HG03064 (cell line): ENCODE results near the gene IGF2BP3.
"Not testable (repeated sequence)": the region's sequence is repeated elsewhere in the genome, so short reads cannot be mapped to it uniquely, and the experiment has no call there.

ENCODE experiments used
- ATAC-seq: cut with Tn5 transposase; IDR thresholded peaks from one replicate; pipeline ENCODE4 v1.9.1; 2021; ENCODE audit warnings: low read depth; ENCODE audit not compliant: unreplicated experiment

IGF2BP3 gene

DNA sequence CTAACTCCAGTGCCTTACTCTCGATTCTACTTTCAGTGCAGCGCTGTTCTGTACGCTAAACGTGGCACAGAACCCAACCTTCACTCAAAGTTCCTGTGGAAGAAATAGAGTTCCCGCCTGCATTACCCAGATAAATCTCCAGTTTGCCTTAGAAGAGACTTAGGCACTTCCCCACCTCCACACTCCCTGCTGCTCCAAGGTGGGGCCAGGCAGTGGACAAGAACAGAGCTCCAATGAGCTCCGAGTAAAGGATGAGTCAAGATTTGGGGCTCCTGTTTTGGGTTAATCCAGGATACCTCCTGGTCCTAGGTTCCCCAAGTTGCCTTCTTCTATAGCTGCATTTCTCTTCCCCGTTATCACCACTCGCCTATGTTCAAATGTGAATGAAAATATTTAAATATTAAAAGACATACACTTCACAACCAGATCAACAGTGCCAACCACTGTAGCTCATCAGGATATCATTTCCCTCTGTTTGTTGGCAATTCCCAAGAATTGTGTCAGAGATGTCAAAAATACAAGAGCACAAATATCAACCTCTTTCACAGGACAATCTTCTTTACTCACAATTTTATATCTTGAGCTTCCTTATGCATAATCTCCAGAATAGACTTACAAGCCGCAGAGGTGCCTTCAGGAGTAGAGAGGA, 123.1 kb downstream of the IGF2BP3 start:
- no peak for ATAC-seq

DNA sequence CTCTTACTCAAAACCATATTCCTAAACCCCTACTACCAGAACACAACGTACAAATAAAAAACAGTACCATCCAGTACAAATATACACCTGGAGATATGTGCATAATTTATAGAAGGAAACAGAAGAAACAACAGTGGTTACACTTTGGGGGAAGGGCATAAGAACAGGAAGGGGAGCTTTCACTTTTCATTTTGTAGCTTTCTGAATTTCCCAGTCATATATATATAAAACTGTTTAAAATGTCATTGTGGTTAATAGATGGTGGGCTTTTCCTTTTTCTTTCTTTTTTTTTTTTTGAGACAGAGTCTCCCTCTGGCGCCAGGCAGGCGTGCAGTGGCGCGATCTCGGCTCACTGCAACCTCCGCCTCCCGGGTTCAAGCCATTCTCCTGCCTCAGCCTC, 124.0 kb downstream of the IGF2BP3 start:
- ATAC-seq: no peak

DNA sequence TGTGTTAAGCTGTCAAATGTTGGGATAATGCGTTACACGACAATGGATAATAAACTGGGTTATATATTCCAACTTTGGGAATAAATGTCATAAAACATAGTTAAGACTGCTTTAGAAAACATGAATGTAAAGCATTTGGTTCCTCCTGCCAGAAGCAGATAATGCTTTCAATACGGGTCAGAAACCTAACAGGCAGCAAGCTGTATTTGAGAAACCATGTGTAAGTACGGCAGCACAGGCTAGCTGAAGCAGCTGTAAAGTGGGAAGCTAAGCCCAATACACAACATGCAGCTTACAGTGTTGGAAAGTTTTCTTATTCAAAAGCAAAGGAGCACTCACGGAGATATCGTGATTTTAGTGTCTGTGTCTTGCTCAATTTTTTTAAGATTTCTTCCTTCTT, 124.7 kb downstream of the IGF2BP3 start:
- no peak for ATAC-seq

DNA sequence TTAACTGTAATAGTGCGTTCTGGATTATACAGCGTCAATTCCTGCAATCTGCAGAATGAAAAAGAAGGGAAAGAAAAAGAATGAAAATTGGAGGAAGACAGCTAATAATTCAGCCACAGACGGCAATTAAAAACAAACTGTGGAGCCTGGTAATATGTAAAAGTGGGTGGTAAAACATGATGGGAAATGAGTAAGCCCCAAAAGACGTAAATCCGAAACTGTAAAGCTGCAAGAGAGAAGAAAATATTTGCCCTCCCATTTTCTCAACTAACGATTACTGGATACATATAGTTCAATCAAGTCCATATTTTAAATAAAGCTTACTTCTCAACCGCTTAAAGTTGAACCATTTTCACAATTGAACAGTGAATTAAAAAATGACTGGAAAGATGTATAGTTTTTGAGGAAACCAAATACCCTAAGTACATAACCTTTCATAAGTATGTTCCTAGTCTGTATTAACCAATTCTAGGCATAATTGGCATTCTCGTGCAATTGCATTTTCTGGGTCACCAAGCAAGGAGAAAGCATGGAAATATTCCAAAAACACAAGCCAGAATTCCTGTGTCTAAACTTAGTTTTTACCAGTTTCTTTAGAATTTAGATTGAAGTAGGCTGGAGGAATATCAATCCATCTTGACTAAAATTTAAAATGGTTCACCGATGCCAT, 126.3 kb downstream of the IGF2BP3 start:
- ATAC-seq: no peak

DNA sequence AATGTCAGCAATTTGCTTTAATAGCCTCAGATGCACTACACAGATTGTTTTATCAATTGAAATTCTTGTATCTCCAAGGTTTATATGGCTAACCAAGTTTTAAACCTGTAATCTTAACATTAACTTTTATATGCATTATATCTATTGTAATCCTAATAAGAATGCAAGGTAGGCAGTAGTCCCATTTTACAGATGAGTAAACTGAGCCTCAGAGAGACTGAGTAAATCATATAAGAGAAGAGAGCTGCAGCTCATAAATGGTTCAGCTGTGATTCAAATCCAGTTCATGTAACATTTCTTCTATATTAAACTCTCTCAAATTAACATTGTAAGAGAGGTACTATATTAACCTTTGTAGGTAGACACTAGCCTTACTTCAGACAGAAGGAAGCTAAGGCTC, 127.2 kb downstream of the IGF2BP3 start:
- ATAC-seq: no peak

DNA sequence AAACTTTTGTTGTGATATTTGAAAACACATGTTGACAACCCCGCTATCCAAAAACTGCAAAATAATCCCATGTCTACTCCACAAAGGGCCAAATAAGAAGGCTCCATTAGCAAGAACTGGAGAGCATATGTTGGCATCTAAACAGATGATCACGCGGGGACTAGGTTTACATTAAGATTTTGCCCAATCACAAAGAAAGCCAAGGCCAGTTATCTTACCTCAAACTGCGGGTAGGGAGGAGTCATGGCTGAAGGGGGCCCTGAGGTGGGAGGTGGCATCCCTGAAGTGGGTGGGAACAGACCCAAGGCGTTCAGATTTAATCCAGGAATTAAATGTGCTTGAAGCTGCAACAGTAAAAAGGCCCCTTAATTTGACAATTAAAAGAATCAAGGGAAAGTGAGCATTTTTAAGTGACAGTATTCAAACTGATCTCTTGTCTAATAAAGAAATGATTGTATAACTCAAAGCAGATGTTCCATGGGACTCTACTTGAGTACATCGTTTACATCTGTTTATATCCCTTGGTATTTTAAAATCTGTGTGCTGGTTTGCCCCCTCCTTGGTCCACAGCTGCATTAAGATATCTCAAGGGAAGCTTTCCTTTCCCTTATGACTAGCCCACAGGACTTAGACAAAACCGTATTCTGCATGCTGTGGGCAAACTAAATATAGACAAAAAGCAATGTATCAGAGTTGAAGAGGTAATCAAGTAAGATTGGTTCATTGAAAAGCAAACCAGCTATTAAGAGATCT, 128.3 kb downstream of the IGF2BP3 start:
- ATAC-seq: no peak

DNA sequence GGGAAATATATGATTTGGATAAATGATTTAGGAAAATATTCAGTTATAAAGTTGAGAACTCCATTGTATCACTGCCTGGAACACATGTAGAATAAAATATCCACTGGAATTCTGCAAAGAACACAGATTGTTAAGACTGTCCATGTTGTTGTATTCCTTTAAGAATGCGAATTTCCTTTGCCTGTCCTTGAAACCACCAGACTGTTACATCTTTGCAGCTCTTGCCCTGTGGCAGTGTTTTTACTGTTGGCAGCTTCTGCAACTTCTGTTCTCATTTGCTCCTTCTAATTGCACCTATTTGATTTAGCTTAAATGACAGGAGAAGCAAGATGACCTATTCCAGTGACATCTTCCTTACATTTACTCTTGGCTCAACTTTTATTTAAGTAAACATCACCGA, 131.4 kb downstream of the IGF2BP3 start:
- no peak for ATAC-seq

DNA sequence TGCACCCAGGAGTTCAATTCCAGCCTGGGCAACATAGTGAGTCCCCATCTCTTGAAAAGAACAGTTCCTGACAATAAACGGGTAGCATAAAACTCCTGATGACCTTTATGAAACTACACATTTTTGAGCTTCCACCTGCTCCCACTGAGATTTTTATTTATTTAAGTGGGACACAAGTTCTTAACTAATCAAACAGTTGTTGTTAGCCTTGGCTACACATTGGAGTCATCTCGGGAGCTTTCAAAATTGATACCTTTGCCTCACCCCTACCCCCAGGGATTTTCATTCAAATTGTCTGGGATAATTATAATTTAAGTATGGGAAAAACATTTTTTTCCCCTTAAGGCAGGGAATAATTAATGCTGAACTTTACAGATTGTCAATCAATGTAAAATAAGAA, 131.9 kb downstream of the IGF2BP3 start:
- ATAC-seq: no peak

DNA sequence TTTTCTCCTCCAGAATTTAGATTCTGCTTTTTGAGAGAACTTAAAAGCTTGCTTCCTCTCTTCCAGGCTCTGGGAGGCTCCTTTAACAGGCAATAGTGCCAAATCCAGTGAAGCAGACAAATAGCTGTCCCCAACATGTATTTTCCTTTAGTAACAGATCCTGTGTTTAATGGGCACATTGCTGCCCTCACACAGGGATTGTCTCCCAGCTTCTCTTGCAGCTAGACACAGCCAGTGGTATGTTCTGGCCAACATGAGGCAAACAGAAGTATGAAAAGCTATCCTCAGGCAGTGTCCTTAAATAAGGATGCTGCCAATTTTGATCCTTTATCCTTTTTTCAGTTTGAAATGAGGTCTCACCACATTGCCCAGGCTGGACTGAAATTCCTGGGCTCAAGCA, 132.9 kb downstream of the IGF2BP3 start:
- no peak for ATAC-seq

DNA sequence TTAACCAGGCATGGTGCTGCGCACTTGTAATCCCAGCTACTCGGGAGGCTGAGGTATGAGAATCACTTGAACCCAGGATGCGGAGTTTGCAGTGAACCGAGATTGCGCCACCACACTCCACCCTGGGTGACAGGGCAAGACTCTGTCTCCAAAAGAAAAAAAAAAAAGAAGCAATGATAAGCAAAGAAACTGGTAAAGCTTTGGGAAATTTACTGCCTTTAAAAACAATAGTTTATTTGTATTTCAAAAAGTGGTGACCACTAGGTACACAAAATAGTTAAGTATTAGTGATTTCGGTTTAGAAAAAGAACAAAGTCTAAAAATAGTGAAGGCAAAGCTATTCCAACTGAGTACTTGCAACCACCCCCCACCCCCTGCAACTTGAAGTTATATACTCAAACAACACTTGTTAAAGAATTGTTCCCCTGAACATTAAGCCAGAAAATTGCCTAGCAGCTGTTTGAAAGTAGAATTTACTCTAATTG, 133.4 kb downstream of the IGF2BP3 start:
- no peak for ATAC-seq

DNA sequence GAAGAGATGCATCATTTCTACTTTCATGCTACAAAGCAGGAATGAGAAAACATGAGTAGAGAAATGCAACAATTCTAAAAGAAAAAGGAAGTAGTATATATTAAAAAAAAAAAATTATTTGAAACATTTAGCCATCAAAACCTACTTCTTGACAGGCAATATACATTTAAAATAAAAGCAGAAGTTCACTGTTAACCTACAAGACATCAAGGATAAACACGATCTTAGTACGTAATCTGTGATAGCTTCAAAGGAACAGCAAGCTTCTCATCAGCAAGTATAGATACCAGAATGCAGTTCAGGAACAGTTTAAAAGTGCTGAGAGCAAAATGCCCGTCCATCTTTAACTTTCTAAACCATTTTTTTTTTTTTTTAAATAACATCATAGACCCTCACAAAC, 134.2 kb downstream of the IGF2BP3 start:
- ATAC-seq: no peak

DNA sequence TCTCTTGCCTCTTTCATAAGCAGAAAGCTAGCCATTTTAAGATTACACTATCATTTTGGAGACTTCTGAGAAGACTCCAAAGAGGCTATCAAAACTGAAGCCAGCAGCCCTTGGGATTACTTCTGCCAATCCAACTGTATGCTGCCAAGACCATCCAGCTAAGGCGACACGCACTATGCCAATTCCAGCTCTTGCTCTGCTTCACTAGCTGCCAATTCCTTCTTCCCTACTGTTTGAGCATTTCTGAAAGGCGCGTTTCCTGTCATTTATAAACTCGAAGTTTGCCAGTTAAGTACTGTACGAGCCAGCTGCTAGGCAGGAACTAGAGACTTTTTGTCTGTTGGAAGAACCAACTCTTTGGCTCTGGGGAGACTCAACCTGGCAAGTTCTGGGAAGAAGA, 134.7 kb downstream of the IGF2BP3 start:
- ATAC-seq: no peak

DNA sequence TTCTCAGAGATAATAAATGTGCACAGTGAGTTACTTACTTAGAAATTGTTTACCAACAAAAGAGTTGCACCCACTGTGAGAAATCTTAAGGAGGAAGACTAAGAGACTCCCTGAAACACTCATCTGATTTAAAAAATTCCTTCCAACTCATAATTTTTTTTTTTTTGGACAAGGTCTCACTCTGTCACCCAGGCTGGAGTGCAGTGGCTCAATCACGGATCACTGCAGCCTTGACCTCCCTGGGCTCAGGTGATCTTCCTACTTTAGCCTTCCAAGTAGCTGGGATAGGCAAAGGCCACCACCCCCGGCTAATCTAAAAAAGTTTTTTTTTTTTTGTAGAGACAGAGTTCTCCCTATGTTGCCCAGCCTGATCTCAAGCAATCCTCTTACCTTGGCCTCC, 135.2 kb downstream of the IGF2BP3 start:
- ATAC-seq: no peak

DNA sequence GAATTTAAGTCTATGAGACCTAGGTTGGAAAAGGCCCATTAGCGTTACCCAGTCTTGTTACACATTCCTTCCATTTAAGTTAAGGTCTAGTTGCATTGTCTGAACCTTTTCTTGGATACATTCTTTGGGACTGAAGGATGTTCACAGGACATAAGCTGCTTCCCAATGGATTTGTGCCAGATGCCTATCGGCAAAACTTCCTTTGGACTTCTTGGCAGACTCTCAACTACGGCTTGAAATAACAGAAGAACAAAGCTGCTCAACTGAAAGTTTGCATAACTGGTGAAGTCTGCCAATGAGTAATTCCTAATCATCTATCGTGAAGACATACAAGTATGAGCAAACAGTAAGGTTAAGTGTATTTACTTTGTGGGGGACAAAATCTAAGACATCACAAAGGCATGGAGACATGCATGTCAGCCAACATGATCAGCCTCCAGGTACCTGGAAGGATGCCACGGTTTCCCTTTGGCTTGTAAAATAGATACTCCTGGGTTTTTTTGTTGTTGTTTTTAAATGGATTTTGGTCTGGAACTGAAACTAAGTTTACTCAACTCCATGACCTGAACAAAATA, 135.7 kb downstream of the IGF2BP3 start:
- no peak for ATAC-seq

DNA sequence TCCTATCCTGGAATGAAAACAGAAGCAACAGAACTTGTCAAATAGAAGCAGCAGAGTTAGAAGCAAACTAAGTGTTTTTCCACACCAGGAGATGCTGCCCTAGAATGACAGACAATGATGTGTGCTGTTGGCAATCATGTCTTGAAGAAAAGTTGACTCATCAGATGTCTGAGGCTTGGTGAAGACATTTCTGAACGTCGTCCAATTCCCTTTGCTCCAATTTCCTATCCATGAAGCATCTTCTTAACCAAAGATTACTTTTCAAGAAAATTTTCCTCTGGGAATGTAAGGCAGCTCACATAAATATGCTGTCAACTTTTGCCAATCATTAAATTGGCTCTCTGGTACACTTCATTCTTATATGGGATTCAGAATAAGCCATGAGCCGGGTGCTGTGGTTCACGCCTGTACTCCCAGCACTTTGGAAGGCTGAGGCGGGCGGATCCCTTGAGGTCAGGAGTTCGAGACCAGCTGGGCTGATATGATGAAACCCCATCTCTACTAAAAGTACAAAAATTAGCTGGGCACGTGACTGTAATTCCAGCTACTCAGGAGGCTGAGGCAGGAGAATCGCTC, 136.5 kb downstream of the IGF2BP3 start:
- no peak for ATAC-seq

DNA sequence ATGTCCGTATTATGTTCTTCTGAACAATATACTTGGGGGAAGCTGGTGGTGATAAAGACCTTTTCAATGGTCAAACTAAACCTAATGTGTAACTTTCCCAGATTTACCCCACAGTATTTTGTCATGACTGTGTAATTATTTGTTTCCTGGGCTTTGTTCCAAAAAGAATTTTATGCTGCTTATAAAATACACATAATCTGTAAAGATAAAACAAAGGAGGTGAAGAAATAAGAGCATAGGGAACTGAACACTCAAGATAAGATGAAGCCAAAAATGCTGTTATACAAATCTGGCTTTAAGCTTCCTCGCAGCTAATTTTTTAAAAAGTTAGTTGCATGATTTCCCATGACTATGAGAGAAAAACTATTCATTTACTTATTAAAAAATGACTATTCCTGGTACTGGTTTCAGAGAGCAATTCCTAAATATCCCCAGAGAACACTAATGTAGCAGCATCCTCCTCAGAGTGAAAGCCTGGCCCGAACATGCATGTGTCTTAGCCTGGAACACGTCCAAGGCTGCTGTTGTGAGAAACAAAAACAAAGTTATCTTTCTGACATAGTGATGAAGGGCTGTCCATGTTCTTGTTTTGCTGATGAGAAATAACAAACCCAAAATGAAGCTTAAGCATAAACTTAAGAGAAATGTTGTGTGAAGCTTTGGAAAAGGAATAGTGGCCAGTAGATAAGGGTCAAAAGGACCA, 137.2 kb downstream of the IGF2BP3 start:
- no peak for ATAC-seq

DNA sequence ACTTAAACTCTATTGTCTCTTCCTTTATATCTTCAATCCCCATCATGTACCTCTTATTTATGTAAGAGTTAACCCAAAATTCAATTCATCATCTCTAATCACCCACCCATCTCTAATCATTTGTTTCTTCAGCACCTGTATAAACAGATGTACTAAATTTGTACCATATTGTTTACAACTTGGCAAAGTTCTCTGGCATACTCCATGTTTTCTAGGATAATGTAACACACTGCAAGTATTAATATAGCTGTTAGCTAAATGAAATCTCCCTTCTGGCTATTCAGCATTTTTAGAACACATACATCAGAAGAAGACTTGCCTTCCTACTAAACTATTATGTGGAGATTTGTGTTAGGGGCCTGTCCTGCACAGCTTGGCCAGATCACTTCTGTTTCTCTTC, 138.1 kb downstream of the IGF2BP3 start:
- no peak for ATAC-seq

DNA sequence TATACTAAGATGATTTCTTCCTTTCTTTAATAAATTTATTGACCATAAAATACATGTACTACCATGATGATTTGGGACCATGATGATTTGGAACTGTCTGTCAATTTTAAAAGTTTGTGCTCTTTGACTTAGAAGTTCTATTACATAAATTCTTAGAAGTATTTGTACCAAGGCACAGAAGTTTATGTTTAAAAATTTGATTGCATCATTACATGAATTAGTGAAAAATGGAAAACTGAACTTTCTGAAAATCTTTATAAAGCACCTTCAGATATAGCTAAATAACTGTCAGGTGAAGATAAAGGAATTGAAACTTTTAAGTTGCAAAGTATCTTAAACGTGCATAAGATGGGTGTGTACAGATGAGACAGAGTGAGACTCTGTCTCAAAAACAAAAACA, 139.2 kb downstream of the IGF2BP3 start:
- no peak for ATAC-seq

DNA sequence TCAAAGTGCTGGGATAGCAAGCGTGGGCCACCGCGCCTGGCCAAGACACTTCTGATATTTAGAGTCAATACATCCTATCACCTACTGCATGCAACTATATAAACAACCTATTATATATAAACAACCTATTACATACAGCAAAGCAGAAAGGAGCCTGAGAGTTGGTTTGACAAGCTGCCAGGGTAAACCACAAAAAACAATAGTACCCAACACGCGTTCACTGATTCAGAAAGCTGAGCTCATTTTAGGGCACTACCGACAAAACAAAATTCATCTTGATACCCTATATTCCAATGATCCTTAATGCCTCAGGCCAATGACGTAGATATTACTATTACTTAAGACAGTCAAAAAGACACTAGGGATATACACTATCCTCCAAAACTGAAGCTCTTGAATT, 154.9 kb downstream of the IGF2BP3 start:
- no peak for ATAC-seq

DNA sequence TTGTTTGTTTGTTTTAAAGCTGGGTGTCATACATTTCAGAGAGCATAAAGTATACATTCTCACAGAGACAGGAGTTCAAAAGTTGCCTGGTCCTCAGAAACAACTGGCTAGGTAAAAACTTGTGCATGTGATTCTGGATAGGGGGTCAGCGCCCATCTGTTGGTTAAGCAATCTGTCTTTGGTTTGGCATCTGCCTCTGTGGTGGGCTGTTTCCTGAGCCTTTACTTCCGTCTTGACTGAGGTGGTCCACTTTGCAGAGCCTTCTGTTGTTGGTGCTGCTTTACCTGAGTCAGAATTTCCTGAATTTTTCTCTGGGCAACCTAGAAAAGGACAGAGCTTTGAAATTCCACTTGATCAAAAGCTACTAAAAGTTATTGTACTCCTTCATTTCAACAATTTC, 158.2 kb downstream of the IGF2BP3 start:
- ATAC-seq: not testable (repeated sequence)
